Measurements from ENCODE around the gene TREML2. TPM values are rescaled to one million over a fixed set of nuclear protein-coding genes. Genes with fewer than 3 reads are reported as not detected.

TREML2 gene
- total RNA-seq, 1 donor from 2014 or later, result not detected

- Mint-ChIP-seq H3K4me3 (no peak within 1 kb of the TSS), H3K9me3 (no peaks in the 10 kb centered on the region), H3K36me3 (ENCODE audit: low read depth) (no peaks in the 10 kb centered on the region), H3K4me1 (no peaks in the 10 kb centered on the region), H3K27ac (ENCODE audit: unreplicated experiment) (no peak within 1 kb of the TSS), H3K27me3 (ENCODE audit: low read depth) (peaks cover 43% of the 10 kb centered on the region)
- no peak for DNase-seq (ENCODE audit: low read depth, low spot score)
- no peak for TF ChIP-seq CTCF (conservative IDR thresholded peaks at IDR 0.05)
Observed at GRCh38 chr6:41228096-41228495, 27.1 kb upstream of the TREML2 start, which contains the start of gene TREML4. TREML4 (plus strand) TSS chr6:41228349; CDS start chr6:41228428, 79 bp downstream.

GRCh38 chr6:41226752-41227151, 25.8 kb upstream of the TREML2 start:
- no peak for TF ChIP-seq CTCF (conservative IDR thresholded peaks at IDR 0.05)
- Mint-ChIP-seq H3K27me3 (ENCODE audit: low read depth) (peaks cover 36% of the 10 kb centered on the region), H3K4me3 (no peak overlapping the region), H3K4me1 (no peaks in the 10 kb centered on the region), H3K36me3 (ENCODE audit: low read depth) (no peaks in the 10 kb centered on the region), H3K9me3 (peaks cover 1% of the 10 kb centered on the region), H3K27ac (ENCODE audit: unreplicated experiment) (no peak overlapping the region)
- DNase-seq (ENCODE audit: low read depth, low spot score), result no peak

- H3K27me3 Mint-ChIP-seq (ENCODE audit: low read depth), result peaks cover 30% of the 10 kb centered on the region
- H3K9me3 Mint-ChIP-seq, result peaks cover 9% of the 10 kb centered on the region
- H3K4me3 Mint-ChIP-seq, result no peak overlapping the region
- TF ChIP-seq CTCF (conservative IDR thresholded peaks at IDR 0.05), result no peak
- DNase-seq (ENCODE audit: low read depth, low spot score), result no peak
- no peaks in the 10 kb centered on the region for H3K4me1 Mint-ChIP-seq
- peaks cover 10% of the 10 kb centered on the region for H3K36me3 Mint-ChIP-seq (ENCODE audit: low read depth)
- H3K27ac Mint-ChIP-seq (ENCODE audit: unreplicated experiment), result no peak overlapping the region
Observed at GRCh38 chr6:41224800-41225199, 23.9 kb upstream of the TREML2 start.

GRCh38 chr6:41222513-41222912, 21.6 kb upstream of the TREML2 start:
- Mint-ChIP-seq H3K27me3 (ENCODE audit: low read depth) (peaks cover 22% of the 10 kb centered on the region), H3K27ac (ENCODE audit: unreplicated experiment) (no peak overlapping the region), H3K4me3 (no peak overlapping the region), H3K4me1 (no peaks in the 10 kb centered on the region), H3K9me3 (peaks cover 13% of the 10 kb centered on the region), H3K36me3 (ENCODE audit: low read depth) (peaks cover 13% of the 10 kb centered on the region)
- TF ChIP-seq CTCF (conservative IDR thresholded peaks at IDR 0.05), result no peak
- no peak for DNase-seq (ENCODE audit: low read depth, low spot score)

GRCh38 chr6:41222045-41222444, 21.1 kb upstream of the TREML2 start:
- no peak for TF ChIP-seq CTCF (conservative IDR thresholded peaks at IDR 0.05)
- no peak for DNase-seq (ENCODE audit: low read depth, low spot score)
- Mint-ChIP-seq H3K9me3 (peaks cover 15% of the 10 kb centered on the region), H3K4me1 (no peaks in the 10 kb centered on the region), H3K27me3 (ENCODE audit: low read depth) (peaks cover 17% of the 10 kb centered on the region), H3K27ac (ENCODE audit: unreplicated experiment) (no peak overlapping the region), H3K36me3 (ENCODE audit: low read depth) (peaks cover 13% of the 10 kb centered on the region), H3K4me3 (no peak overlapping the region)

- Mint-ChIP-seq H3K27ac (ENCODE audit: unreplicated experiment) (no peak overlapping the region), H3K4me1 (no peaks in the 10 kb centered on the region), H3K27me3 (ENCODE audit: low read depth) (peaks cover 27% of the 10 kb centered on the region), H3K4me3 (no peak overlapping the region), H3K36me3 (ENCODE audit: low read depth) (peaks cover 13% of the 10 kb centered on the region), H3K9me3 (peaks cover 18% of the 10 kb centered on the region)
- no peak for DNase-seq (ENCODE audit: low read depth, low spot score)
- TF ChIP-seq CTCF (conservative IDR thresholded peaks at IDR 0.05), result no peak
Observed at GRCh38 chr6:41216616-41217015, 15.7 kb upstream of the TREML2 start.
